ENCODE measurements around the gene TMEM271. TPM values are rescaled to one million over a fixed set of nuclear protein-coding genes. Genes with fewer than 3 reads are reported as not detected.

The TMEM271 gene
- total and polyA plus RNA-seq, 2 experiments from 2014 or later, result not detected

DNA sequence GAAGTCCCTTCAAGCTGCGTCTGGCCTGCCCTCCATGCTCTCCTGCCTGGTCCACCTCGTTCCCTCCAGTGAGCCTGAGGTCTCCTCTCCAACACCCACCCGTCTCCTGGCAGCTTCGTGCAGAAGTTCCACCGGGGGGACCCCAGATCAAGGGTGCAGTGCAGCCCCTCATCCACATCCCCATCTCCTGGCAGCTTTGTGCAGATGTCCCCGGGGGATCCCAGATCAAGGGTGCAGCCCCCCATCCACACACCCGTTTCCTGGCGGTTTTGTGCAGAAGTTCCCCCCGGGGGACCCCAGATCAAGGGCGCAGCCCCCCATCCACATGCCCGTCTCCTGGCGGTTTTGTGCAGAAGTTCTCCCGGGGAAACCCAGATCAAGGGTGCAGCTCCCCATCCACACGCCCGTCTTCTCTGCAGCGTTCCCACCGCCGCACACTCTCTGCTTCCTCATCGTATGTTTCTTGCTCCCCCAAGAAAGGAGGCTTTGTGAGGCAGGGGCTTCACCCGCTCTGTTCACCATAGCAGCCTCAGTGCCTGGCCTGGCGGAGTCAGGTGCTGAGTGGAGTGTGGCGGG lies 41.4 kb downstream of the TMEM271 start:
- no peaks in the 10 kb centered on the region for H3K36me3 ChIP-seq (replicated peaks; ENCODE audit: insufficient read depth, low read depth)
- H3K9me2 ChIP-seq (replicated peaks; ENCODE audit: insufficient read depth), result no peaks in the 10 kb centered on the region
- TF ChIP-seq EZH2 (IDR thresholded peaks at IDR 0.05; ENCODE audit: borderline replicate concordance) (no peak), CTCF (IDR thresholded peaks at IDR 0.05; ENCODE audit: poor library complexity) (no peak), EZH2phosphoT487 (IDR thresholded peaks at IDR 0.05; ENCODE audit: low read depth, severe bottlenecking, unreplicated experiment) (no peak)
- H2AFZ ChIP-seq, result no peak overlapping the region
- no peaks in the 10 kb centered on the region for H3K9me3 ChIP-seq (ENCODE audit: low read depth)
- no peak for DNase-seq (ENCODE audit: low spot score)
- no peak overlapping the region for H3K27ac ChIP-seq
- no peak overlapping the region for H3K4me3 ChIP-seq
- H3K4me1 ChIP-seq (ENCODE audit: insufficient read depth), result no peaks in the 10 kb centered on the region
- no peaks in the 10 kb centered on the region for H4K20me1 ChIP-seq (ENCODE audit: insufficient read depth, poor library complexity, severe bottlenecking)
- WGBS (ENCODE audit: low lambda C conversion rate, missing lambda C conversion rate), result 96% methylated on average over 20 of the region's 22 CpGs
- no peaks in the 10 kb centered on the region for H3K27me3 ChIP-seq
- no peaks in the 10 kb centered on the region for H3K79me2 ChIP-seq
- H3K4me2 ChIP-seq, result no peak overlapping the region

DNA sequence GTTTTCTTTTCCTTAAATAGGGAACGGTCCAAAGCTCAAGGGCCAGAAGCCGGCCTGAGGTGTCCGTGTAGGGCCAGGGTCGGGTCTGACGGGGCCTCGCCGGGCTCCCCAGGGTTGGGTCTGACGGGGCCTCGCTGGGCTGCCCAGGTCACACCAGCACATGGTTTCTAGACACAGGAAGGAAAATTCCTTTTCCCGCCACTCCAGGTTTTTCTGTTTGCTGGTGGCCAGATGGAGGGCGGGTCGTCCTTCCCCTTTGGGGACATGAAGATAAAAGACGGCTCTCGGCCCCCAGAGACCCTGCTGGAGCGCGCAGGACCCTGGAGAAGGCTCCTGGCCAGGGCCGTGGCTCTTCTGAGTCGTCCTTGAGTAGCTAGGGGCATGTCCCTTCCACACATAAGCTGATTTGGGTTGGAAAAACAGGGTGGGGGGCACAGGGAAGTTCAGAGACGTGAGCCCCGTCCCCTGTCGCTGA lies 42.0 kb downstream of the TMEM271 start:
- Histone ChIP-seq H3K27me3 (no peaks in the 10 kb centered on the region), H3K9me2 (replicated peaks; ENCODE audit: insufficient read depth) (no peaks in the 10 kb centered on the region), H4K20me1 (ENCODE audit: insufficient read depth, poor library complexity, severe bottlenecking) (no peaks in the 10 kb centered on the region), H3K4me3 (no peak overlapping the region), H3K36me3 (replicated peaks; ENCODE audit: insufficient read depth, low read depth) (no peaks in the 10 kb centered on the region), H3K27ac (no peak overlapping the region), H3K9me3 (ENCODE audit: low read depth) (no peaks in the 10 kb centered on the region), H3K79me2 (no peaks in the 10 kb centered on the region), H3K4me2 (no peak overlapping the region), H2AFZ (no peak overlapping the region), H3K4me1 (ENCODE audit: insufficient read depth) (no peaks in the 10 kb centered on the region)
- TF ChIP-seq EZH2 (IDR thresholded peaks at IDR 0.05; ENCODE audit: borderline replicate concordance) (no peak), CTCF (IDR thresholded peaks at IDR 0.05; ENCODE audit: poor library complexity) (no peak), EZH2phosphoT487 (IDR thresholded peaks at IDR 0.05; ENCODE audit: low read depth, severe bottlenecking, unreplicated experiment) (no peak)
- no peak for DNase-seq (ENCODE audit: low spot score)
- WGBS (ENCODE audit: low lambda C conversion rate, missing lambda C conversion rate), result 95% methylated on average over 21 of the region's 21 CpGs

DNA sequence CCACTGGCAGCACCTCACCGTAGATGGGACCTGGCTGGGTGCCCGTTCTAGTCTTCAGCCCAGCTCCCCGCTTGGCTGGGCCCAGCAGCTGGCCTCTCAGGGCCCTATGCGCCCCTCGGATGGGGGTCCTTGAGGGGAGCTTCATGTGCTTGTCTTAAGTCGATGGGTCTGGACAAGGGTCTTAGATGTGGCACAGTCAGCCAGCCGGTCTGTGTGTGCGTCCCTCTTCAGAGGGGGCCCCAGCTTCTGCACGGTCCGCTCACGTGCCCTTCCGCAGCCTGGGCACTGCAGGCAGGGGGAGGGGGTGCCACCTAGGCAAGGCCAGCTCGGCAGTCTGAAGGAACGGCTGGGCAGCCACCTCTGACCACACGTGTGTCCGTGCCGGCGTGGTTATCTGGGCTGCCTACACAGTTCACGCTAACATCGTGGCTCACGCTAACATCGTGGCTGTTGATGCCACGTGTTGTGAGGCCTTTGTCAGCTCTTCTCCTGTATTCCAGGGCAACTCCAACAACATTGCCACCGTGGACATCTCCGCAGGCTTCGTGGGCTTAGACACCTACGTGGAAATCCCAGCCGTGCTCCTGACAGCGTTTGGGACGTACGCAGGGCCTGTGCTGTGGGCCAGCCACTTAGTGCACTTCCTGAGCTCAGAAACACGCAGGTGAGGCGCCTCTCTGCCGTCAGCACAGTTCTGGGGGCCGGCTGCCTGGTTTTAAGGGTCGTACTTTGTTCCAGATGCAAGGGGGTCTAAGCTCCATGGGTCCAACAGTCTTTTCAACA lies 42.6 kb downstream of the TMEM271 start:
- no peaks in the 10 kb centered on the region for H3K9me3 ChIP-seq (ENCODE audit: low read depth)
- H3K4me2 ChIP-seq, result no peak overlapping the region
- no peaks in the 10 kb centered on the region for H3K4me1 ChIP-seq (ENCODE audit: insufficient read depth)
- no peak overlapping the region for H2AFZ ChIP-seq
- H3K4me3 ChIP-seq, result no peak overlapping the region
- no peak for TF ChIP-seq CTCF (IDR thresholded peaks at IDR 0.05; ENCODE audit: poor library complexity)
- no peak for DNase-seq (ENCODE audit: low spot score)
- H4K20me1 ChIP-seq (ENCODE audit: insufficient read depth, poor library complexity, severe bottlenecking), result no peaks in the 10 kb centered on the region
- no peaks in the 10 kb centered on the region for H3K36me3 ChIP-seq (replicated peaks; ENCODE audit: insufficient read depth, low read depth)
- no peaks in the 10 kb centered on the region for H3K79me2 ChIP-seq
- no peak overlapping the region for H3K27ac ChIP-seq
- no peaks in the 10 kb centered on the region for H3K27me3 ChIP-seq
- WGBS (ENCODE audit: low lambda C conversion rate, missing lambda C conversion rate), result 98% methylated on average over 36 of the region's 36 CpGs
- H3K9me2 ChIP-seq (replicated peaks; ENCODE audit: insufficient read depth), result no peaks in the 10 kb centered on the region
